H1 (cell line): Measurements from ENCODE around the gene SLC1A2. TPM values are rescaled to one million over a fixed set of nuclear protein-coding genes. Genes with fewer than 3 reads are reported as not detected.

Experiments used
- BCL11A ChIP-seq, 2 experiments: IDR thresholded peaks; one replicate each; pipeline ENCODE4 v1.6.1; 2011; ENCODE audit warnings: low read depth in 2 of 2, low read length in 2 of 2, mild to moderate bottlenecking in 2 of 2
- polyA plus RNA-seq, 7 experiments: library from polyadenylated mRNA; depleted of rRNA in 3 of 7; stranded (reverse) in 5 of 7; unstranded in 2 of 7; fragments of >200 nt in 5 of 7; fragments of 200-250 nt in 2 of 7; gene quantifications; 1 replicate in 5 of 7; 2 replicates in 1 of 7; 4 replicates in 1 of 7; pipeline versions ENCODE4 v1.2.1 to v1.2.3, GENCODE V29; 2011 to 2013; ENCODE audit warnings: missing spikeins in 2 of 7, mixed read lengths in 2 of 7
- total RNA-seq: library from RNA; stranded (reverse); fragmentation: NEBNext Ultra II Directional; extraction: Animal tissue kit (Norgen Biotek cat#: 25700); gene quantifications from 2 replicates; pipeline ENCODE4 v1.2.1, GENCODE V29; 2021
- TF ChIP-seq, protein P1 (sequence below): fragments of 300-600 bp; sonication (generic); IDR thresholded peaks from 2 replicates; pipeline ENCODE4 v1.7.1; 2012; ENCODE audit warnings: low read length, moderate library complexity, mild to moderate bottlenecking, inconsistent platforms; ENCODE audit not compliant: insufficient replicate concordance

SLC1A2 gene
- total and polyA plus RNA-seq, 2 of the 8 experiments (the other 6 are each of a cell fraction or from before 2014, with no cell fraction given): 0.57 to 1.2 TPM

DNA sequence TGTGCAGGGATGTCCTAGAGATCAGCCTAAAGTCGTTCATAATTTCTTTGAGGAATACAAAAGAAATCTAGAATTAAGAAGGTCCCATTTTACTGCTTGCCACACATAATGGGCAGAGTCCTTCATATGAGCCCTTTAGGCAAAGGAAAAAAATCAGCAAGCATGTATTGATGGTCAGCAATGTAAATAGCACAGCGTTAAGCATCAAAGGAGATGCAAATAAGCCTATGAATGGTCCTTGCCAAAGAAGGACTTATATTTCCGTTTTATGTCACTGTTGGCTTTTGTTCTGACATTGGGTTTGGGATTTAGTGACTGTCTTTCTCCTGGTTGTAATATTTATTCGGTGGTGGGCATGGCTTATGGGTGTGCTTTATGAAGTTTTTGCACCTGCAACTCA, 210.6 kb downstream of the SLC1A2 start (continued):
- TF ChIP-seq, protein P1, sequence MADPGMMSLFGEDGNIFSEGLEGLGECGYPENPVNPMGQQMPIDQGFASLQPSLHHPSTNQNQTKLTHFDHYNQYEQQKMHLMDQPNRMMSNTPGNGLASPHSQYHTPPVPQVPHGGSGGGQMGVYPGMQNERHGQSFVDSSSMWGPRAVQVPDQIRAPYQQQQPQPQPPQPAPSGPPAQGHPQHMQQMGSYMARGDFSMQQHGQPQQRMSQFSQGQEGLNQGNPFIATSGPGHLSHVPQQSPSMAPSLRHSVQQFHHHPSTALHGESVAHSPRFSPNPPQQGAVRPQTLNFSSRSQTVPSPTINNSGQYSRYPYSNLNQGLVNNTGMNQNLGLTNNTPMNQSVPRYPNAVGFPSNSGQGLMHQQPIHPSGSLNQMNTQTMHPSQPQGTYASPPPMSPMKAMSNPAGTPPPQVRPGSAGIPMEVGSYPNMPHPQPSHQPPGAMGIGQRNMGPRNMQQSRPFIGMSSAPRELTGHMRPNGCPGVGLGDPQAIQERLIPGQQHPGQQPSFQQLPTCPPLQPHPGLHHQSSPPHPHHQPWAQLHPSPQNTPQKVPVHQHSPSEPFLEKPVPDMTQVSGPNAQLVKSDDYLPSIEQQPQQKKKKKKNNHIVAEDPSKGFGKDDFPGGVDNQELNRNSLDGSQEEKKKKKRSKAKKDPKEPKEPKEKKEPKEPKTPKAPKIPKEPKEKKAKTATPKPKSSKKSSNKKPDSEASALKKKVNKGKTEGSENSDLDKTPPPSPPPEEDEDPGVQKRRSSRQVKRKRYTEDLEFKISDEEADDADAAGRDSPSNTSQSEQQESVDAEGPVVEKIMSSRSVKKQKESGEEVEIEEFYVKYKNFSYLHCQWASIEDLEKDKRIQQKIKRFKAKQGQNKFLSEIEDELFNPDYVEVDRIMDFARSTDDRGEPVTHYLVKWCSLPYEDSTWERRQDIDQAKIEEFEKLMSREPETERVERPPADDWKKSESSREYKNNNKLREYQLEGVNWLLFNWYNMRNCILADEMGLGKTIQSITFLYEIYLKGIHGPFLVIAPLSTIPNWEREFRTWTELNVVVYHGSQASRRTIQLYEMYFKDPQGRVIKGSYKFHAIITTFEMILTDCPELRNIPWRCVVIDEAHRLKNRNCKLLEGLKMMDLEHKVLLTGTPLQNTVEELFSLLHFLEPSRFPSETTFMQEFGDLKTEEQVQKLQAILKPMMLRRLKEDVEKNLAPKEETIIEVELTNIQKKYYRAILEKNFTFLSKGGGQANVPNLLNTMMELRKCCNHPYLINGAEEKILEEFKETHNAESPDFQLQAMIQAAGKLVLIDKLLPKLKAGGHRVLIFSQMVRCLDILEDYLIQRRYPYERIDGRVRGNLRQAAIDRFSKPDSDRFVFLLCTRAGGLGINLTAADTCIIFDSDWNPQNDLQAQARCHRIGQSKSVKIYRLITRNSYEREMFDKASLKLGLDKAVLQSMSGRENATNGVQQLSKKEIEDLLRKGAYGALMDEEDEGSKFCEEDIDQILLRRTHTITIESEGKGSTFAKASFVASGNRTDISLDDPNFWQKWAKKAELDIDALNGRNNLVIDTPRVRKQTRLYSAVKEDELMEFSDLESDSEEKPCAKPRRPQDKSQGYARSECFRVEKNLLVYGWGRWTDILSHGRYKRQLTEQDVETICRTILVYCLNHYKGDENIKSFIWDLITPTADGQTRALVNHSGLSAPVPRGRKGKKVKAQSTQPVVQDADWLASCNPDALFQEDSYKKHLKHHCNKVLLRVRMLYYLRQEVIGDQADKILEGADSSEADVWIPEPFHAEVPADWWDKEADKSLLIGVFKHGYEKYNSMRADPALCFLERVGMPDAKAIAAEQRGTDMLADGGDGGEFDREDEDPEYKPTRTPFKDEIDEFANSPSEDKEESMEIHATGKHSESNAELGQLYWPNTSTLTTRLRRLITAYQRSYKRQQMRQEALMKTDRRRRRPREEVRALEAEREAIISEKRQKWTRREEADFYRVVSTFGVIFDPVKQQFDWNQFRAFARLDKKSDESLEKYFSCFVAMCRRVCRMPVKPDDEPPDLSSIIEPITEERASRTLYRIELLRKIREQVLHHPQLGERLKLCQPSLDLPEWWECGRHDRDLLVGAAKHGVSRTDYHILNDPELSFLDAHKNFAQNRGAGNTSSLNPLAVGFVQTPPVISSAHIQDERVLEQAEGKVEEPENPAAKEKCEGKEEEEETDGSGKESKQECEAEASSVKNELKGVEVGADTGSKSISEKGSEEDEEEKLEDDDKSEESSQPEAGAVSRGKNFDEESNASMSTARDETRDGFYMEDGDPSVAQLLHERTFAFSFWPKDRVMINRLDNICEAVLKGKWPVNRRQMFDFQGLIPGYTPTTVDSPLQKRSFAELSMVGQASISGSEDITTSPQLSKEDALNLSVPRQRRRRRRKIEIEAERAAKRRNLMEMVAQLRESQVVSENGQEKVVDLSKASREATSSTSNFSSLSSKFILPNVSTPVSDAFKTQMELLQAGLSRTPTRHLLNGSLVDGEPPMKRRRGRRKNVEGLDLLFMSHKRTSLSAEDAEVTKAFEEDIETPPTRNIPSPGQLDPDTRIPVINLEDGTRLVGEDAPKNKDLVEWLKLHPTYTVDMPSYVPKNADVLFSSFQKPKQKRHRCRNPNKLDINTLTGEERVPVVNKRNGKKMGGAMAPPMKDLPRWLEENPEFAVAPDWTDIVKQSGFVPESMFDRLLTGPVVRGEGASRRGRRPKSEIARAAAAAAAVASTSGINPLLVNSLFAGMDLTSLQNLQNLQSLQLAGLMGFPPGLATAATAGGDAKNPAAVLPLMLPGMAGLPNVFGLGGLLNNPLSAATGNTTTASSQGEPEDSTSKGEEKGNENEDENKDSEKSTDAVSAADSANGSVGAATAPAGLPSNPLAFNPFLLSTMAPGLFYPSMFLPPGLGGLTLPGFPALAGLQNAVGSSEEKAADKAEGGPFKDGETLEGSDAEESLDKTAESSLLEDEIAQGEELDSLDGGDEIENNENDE: no peak
- TF ChIP-seq BCL11A (IDR thresholded peaks at IDR 0.05; ENCODE audit: low read depth in 2 of 2, low read length in 2 of 2): no peak
